ENCODE results near the gene CCDC91.

Gene CCDC91

GRCh38 chr12:28575593-28576205, 385.4 kb downstream of the CCDC91 start:
- TF ChIP-seq CTCF (IDR thresholded peaks at IDR 0.05): no peak

GRCh38 chr12:28578361-28578760, 388.1 kb downstream of the CCDC91 start:
- TF ChIP-seq CTCF (IDR thresholded peaks at IDR 0.05): no peak

GRCh38 chr12:28578833-28579252, 388.6 kb downstream of the CCDC91 start:
- TF ChIP-seq CTCF (IDR thresholded peaks at IDR 0.05): no peak

GRCh38 chr12:28582672-28583376, 392.6 kb downstream of the CCDC91 start:
- TF ChIP-seq CTCF (IDR thresholded peaks at IDR 0.05): no peak

- TF ChIP-seq CTCF (IDR thresholded peaks at IDR 0.05): no peak
Observed at GRCh38 chr12:28583701-28584261, 393.5 kb downstream of the CCDC91 start.

GRCh38 chr12:28585146-28585545, 394.9 kb downstream of the CCDC91 start:
- no peak for TF ChIP-seq CTCF (IDR thresholded peaks at IDR 0.05)

- no peak for TF ChIP-seq CTCF (IDR thresholded peaks at IDR 0.05)
Observed at GRCh38 chr12:28586481-28586880, 396.2 kb downstream of the CCDC91 start.
